Embryonic facial prominence (tissue), 1 donor: ENCODE results near the gene HYAL3.

ENCODE experiments used
- DNase-seq: peaks from one replicate; pipeline ENCODE4 v3.0.0-alpha.2; 2016; ENCODE audit errors: extremely low spot score

The HYAL3 gene

GRCh38 chr3:50330330-50330729 lies 31.1 kb upstream of the HYAL3 start:
- DNase-seq = no peak

GRCh38 chr3:50327943-50328691 lies 28.9 kb upstream of the HYAL3 start, which contains the start of gene TUSC2:
Gene TUSC2 (minus strand): TSS chr3:50328223. CDS start chr3:50328099, 124 bp downstream.
- peak; percentile 87 for DNase-seq

- no peak for DNase-seq
Observed at GRCh38 chr3:50327129-50327528, 27.9 kb upstream of the HYAL3 start.

GRCh38 chr3:50326182-50326541 lies 27.0 kb upstream of the HYAL3 start:
- DNase-seq = no peak

- DNase-seq = no peak
Observed at GRCh38 chr3:50325497-50326181, 26.4 kb upstream of the HYAL3 start.

GRCh38 chr3:50325113-50325480 lies 25.9 kb upstream of the HYAL3 start:
- DNase-seq = no peak

GRCh38 chr3:50324351-50325112 lies 25.3 kb upstream of the HYAL3 start:
- no peak for DNase-seq

GRCh38 chr3:50323614-50324199 lies 24.5 kb upstream of the HYAL3 start:
- DNase-seq = no peak

- no peak for DNase-seq
Observed at GRCh38 chr3:50323092-50323600, 23.9 kb upstream of the HYAL3 start.

GRCh38 chr3:50322386-50323091 lies 23.3 kb upstream of the HYAL3 start, which contains the start of gene HYAL2:
Gene HYAL2 (minus strand): TSS chr3:50322745. CDS start chr3:50320489, 2,256 bp downstream.
- DNase-seq = no peak

GRCh38 chr3:50322115-50322385 lies 22.8 kb upstream of the HYAL3 start:
- DNase-seq = no peak

GRCh38 chr3:50321336-50322114 lies 22.3 kb upstream of the HYAL3 start:
- peak; percentile 73 for DNase-seq

- DNase-seq = no peak
Observed at GRCh38 chr3:50320853-50321335, 21.7 kb upstream of the HYAL3 start.

GRCh38 chr3:50319894-50320625 lies 20.9 kb upstream of the HYAL3 start:
- DNase-seq = no peak

GRCh38 chr3:50319181-50319893 lies 20.1 kb upstream of the HYAL3 start:
- DNase-seq = no peak

- DNase-seq = no peak
Observed at GRCh38 chr3:50318615-50319014, 19.4 kb upstream of the HYAL3 start.

GRCh38 chr3:50318163-50318562 lies 19.0 kb upstream of the HYAL3 start:
- no peak for DNase-seq

GRCh38 chr3:50317300-50317699 lies 18.1 kb upstream of the HYAL3 start:
- DNase-seq = no peak

GRCh38 chr3:50316657-50317242 lies 17.5 kb upstream of the HYAL3 start:
- no peak for DNase-seq
